Effector memory CD4-positive, alpha-beta T cell (primary cell): ENCODE data around the gene PRPF18.
A peak's percentile ranks its signal among the peaks of the same experiment; 100 is the strongest.

ENCODE experiments used
- DNase-seq, 3 donors: peaks; one replicate each; pipeline ENCODE4 v3.0.0-alpha.2; 2020
- H3K27ac ChIP-seq: 2 replicates; pipeline ENCODE4 v1.7.0; 2013; ENCODE audit warnings: mild to moderate bottlenecking, low read length, moderate library complexity; ENCODE audit not compliant: insufficient read depth, poor library complexity, severe bottlenecking
- H3K27me3 ChIP-seq: replicated peaks from 2 replicates; pipeline ENCODE4 v1.7.0; 2013; ENCODE audit warnings: mild to moderate bottlenecking, low read length; ENCODE audit not compliant: insufficient read depth, control insufficient read depth, poor library complexity, severe bottlenecking
- H3K36me3 ChIP-seq: 2 replicates; pipeline ENCODE4 v1.7.0; 2013; ENCODE audit warnings: mild to moderate bottlenecking, low read length, moderate library complexity; ENCODE audit not compliant: control insufficient read depth, insufficient read depth
- H3K4me1 ChIP-seq: 2 replicates; pipeline ENCODE4 v1.7.0; 2013; ENCODE audit warnings: low read length, mild to moderate bottlenecking; ENCODE audit not compliant: control insufficient read depth, insufficient read depth, poor library complexity, severe bottlenecking
- H3K4me3 ChIP-seq: 2 replicates; pipeline ENCODE4 v1.7.0; 2013; ENCODE audit warnings: low read length, low read depth, mild to moderate bottlenecking; ENCODE audit not compliant: insufficient read depth, poor library complexity, severe bottlenecking
- H3K9me3 ChIP-seq: 2 replicates; pipeline ENCODE4 v1.7.0; 2013; ENCODE audit warnings: mild to moderate bottlenecking, low read length, moderate library complexity; ENCODE audit not compliant: control insufficient read depth

PRPF18 gene

GRCh38 chr10:13567030-13567429 lies 19.7 kb upstream of the PRPF18 start:
- Histone ChIP-seq H3K27me3 (no peaks in the 10 kb centered on the region), H3K9me3 (no peaks in the 10 kb centered on the region), H3K4me1 (no peaks in the 10 kb centered on the region), H3K36me3 (no peaks in the 10 kb centered on the region), H3K4me3 (no peak overlapping the region), H3K27ac (no peak overlapping the region)
- no peak for DNase-seq

DNA sequence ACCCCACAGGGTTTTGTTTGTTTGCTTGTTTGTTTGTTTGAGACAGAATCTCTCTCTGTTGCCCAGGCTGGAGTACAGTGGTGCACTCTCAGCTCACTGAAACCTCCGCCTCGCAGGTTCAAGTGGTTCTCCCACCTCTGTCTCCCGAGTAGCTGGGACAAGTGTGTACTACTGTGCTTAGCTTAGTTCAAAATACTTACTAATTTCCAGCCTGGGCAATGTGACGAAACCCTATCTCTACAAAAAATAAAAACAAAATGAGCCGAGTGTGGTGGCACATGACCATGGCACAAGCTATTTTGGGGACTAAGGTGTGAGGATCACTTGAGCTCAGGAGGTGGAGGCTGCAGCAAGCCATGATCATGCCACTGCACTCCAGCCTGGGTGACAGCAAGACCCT lies 15.2 kb upstream of the PRPF18 start:
- Histone ChIP-seq H3K36me3 (no peaks in the 10 kb centered on the region), H3K27ac (no peak overlapping the region), H3K9me3 (no peaks in the 10 kb centered on the region), H3K27me3 (peaks cover 4% of the 10 kb centered on the region), H3K4me1 (no peaks in the 10 kb centered on the region), H3K4me3 (no peak overlapping the region)
- DNase-seq: no peak

DNA sequence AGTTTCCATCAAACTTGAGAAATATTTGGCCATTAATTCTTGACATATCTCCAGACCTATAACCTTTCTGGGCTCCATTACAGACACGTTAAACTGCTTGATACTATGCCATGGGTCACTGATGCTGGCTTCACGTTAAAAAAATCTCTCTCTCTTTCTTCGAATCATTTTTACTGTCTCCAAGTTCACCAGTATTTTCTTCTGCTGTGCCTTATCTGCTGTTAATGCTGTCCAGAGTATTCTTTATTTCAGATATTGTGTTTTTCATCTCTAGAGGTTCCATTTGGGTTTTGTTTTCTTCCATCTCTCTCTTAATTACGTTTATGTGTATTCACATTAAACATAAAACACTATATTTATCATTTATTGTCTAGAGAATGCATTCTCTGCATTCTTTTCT lies 12.8 kb upstream of the PRPF18 start:
- no peaks in the 10 kb centered on the region for H3K4me1 ChIP-seq
- no peak overlapping the region for H3K4me3 ChIP-seq
- H3K27ac ChIP-seq: no peak overlapping the region
- DNase-seq: no peak
- no peaks in the 10 kb centered on the region for H3K9me3 ChIP-seq
- H3K27me3 ChIP-seq: peaks cover 4% of the 10 kb centered on the region
- H3K36me3 ChIP-seq: no peaks in the 10 kb centered on the region

DNA sequence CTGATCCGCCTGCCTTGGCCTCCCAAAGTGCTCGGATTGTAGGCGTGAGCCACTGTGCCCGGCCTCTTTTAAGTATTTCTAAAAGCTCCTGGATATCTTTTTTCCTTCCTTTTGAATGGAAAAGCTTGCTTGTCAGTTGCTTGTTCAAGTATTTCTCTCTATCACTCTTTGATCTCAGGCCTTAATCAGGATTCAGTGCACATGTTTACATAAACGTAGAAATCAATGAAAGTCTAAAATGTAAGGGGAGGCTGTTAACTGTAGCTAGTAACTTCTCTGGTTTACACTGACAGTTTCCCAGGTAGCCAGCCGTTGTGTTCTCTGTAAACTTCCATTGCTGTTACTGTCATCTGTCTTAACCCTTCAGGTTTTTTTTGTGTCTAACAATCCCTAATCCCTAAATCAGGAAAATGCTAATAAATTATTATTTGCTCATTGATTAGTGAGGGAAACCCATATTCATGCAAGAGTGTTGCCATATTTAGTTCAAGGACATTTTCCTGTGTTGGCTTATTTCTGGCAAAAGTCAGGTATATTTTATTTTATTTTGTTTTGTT lies 1.5 kb upstream of the PRPF18 start:
- DNase-seq: no peak
- no peaks in the 10 kb centered on the region for H3K36me3 ChIP-seq
- no peak overlapping the region for H3K27ac ChIP-seq

GRCh38 chr10:13585943-13586342 lies 822 bp upstream of the PRPF18 start:
- H3K4me3 ChIP-seq: no peak overlapping the region
- no peak overlapping the region for H3K27ac ChIP-seq
- peaks cover 14% of the 10 kb centered on the region for H3K4me1 ChIP-seq
- no peaks in the 10 kb centered on the region for H3K9me3 ChIP-seq
- no peak for DNase-seq
- H3K27me3 ChIP-seq: no peaks in the 10 kb centered on the region
- H3K36me3 ChIP-seq: no peaks in the 10 kb centered on the region

More for the DNA sequence above, 1.5 kb upstream of the PRPF18 start:
- Histone ChIP-seq H3K4me1 (peaks cover 14% of the 10 kb centered on the region), H3K4me3 (no peak overlapping the region), H3K9me3 (no peaks in the 10 kb centered on the region), H3K27me3 (peaks cover 3% of the 10 kb centered on the region)

- Histone ChIP-seq H3K4me1 (peaks cover 14% of the 10 kb centered on the region), H3K27ac (peak overlapping the region; percentile 65), H3K4me3 (peak overlapping the region; percentile 98), H3K27me3 (no peaks in the 10 kb centered on the region), H3K9me3 (no peaks in the 10 kb centered on the region), H3K36me3 (no peaks in the 10 kb centered on the region)
- no peak for DNase-seq
Observed at GRCh38 chr10:13587391-13587790, 626 bp downstream of the PRPF18 start.

GRCh38 chr10:13589316-13589715 lies 2.6 kb downstream of the PRPF18 start:
- H3K9me3 ChIP-seq: no peaks in the 10 kb centered on the region
- no peak overlapping the region for H3K27ac ChIP-seq
- H3K4me3 ChIP-seq: no peak overlapping the region
- no peak for DNase-seq
- peaks cover 7% of the 10 kb centered on the region for H3K36me3 ChIP-seq
- no peaks in the 10 kb centered on the region for H3K27me3 ChIP-seq
- peaks cover 14% of the 10 kb centered on the region for H3K4me1 ChIP-seq

DNA sequence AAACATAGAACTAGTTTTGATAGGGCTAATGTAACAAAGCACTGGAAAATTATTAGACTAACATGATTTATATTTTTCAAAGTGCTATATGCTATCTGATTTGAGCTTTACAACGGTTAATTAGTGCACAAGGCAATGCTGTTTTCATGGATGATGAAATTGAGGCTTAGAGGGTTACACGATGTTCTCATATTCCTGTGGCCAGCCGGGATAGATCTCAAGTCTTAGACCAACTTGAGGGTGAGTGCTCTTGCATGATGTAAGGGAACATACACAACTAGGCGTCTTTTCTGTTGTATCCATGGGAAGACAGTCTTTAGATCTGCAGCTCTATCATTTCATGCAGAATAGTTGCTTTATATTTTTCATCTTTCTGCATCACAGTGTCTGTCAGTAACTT lies 4.1 kb downstream of the PRPF18 start:
- no peak for DNase-seq
- H3K27ac ChIP-seq: no peak overlapping the region
- peaks cover 7% of the 10 kb centered on the region for H3K36me3 ChIP-seq
- no peak overlapping the region for H3K4me3 ChIP-seq
- H3K27me3 ChIP-seq: no peaks in the 10 kb centered on the region
- no peaks in the 10 kb centered on the region for H3K9me3 ChIP-seq
- peaks cover 14% of the 10 kb centered on the region for H3K4me1 ChIP-seq

DNA sequence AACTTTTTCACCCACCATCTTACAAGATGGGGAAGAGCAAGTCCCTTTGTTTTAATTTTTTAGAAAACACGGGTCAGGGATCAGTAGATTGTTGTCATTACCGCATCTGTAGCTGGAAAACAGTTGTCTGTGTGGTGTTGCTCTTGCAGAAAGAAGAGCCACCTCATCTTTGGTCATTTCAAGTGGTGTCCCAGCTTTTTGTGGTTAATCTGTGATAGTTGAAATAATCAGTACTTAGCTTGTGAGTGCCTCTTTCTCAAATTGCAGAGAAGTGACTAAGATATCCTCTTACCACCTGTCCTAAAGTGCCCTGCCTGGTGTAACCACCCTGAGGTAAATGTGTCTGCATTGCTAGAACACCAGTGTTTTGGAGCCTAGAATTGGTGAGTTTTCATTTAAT lies 5.5 kb downstream of the PRPF18 start:
- Histone ChIP-seq H3K27ac (no peak overlapping the region), H3K4me3 (no peak overlapping the region), H3K9me3 (no peaks in the 10 kb centered on the region), H3K27me3 (no peaks in the 10 kb centered on the region), H3K4me1 (peaks cover 10% of the 10 kb centered on the region), H3K36me3 (peaks cover 9% of the 10 kb centered on the region)
- DNase-seq: no peak

- no peaks in the 10 kb centered on the region for H3K9me3 ChIP-seq
- H3K27ac ChIP-seq: no peak overlapping the region
- no peaks in the 10 kb centered on the region for H3K4me1 ChIP-seq
- H3K27me3 ChIP-seq: no peaks in the 10 kb centered on the region
- no peak overlapping the region for H3K4me3 ChIP-seq
- DNase-seq: no peak
- H3K36me3 ChIP-seq: peaks cover 15% of the 10 kb centered on the region
Observed at GRCh38 chr10:13593535-13593934, 6.8 kb downstream of the PRPF18 start.
